ENCODE data around the gene HSD17B11.
"Not testable (repeated sequence)": the region's sequence is repeated elsewhere in the genome, so short reads cannot be mapped to it uniquely, and the experiment has no call there.

DNA sequence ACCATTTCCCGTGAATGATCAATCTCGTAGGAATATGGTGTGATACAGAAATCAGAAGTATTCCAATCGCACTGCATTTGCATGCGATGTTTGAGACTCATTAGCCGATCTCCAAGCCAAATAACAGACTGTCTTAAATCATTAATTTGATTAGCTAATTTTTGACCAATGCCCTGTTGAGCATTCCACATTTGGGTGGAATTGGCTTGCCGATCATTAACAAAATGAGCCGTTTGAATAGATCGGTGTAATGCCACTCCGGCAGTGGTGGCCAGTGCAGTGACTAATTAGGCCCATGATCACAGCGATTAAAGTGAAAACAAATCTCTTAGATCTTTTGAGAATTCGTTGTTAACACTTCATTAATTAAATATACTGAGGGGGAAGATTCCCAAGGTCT lies 96.1 kb downstream of the HSD17B11 start:
- TF ChIP-seq, protein P1, sequence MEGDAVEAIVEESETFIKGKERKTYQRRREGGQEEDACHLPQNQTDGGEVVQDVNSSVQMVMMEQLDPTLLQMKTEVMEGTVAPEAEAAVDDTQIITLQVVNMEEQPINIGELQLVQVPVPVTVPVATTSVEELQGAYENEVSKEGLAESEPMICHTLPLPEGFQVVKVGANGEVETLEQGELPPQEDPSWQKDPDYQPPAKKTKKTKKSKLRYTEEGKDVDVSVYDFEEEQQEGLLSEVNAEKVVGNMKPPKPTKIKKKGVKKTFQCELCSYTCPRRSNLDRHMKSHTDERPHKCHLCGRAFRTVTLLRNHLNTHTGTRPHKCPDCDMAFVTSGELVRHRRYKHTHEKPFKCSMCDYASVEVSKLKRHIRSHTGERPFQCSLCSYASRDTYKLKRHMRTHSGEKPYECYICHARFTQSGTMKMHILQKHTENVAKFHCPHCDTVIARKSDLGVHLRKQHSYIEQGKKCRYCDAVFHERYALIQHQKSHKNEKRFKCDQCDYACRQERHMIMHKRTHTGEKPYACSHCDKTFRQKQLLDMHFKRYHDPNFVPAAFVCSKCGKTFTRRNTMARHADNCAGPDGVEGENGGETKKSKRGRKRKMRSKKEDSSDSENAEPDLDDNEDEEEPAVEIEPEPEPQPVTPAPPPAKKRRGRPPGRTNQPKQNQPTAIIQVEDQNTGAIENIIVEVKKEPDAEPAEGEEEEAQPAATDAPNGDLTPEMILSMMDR (IDR thresholded peaks at IDR 0.05): not testable (repeated sequence)
- TF ChIP-seq POLR2A (IDR thresholded peaks at IDR 0.05): not testable (repeated sequence)
